ENCODE data around the gene MTPN.

The MTPN gene

GRCh38 chr7:135976312-135977006, 700 bp downstream of the MTPN start:
- H3K4me3 ChIP-seq (ENCODE audit: low read length) = peak overlapping the region; percentile 90
- no peak for DNase-seq (ENCODE audit: low read depth)
- no peak for TF ChIP-seq CTCF (conservative IDR thresholded peaks at IDR 0.05; ENCODE audit: low read length)

DNA sequence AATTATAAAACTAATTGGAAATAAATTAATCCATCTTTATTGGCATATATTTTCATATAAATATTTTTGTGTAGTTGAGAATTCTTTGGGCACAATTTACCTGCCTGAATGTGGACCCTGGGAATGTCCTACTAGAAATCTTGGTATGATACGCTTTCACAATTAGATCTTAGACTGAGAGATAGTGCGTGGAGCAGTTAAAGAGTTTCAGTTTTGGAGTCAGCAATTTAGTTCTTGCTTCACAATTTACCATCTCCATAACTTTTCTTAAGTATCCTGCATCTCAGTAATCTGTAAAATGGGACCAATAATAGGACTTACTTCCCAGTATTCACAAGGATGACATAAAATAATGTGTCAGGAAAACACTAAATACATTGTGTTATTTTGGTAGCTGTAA, 2.0 kb downstream of the MTPN start:
- no peak overlapping the region for H3K4me3 ChIP-seq (ENCODE audit: low read length)
- TF ChIP-seq CTCF (conservative IDR thresholded peaks at IDR 0.05; ENCODE audit: low read length) = no peak
- DNase-seq (ENCODE audit: low read depth) = no peak

- DNase-seq (ENCODE audit: low read depth) = no peak
- H3K4me3 ChIP-seq (ENCODE audit: low read length) = no peak overlapping the region; the same call in 1 of the 2 replicates
- TF ChIP-seq CTCF (conservative IDR thresholded peaks at IDR 0.05; ENCODE audit: low read length) = no peak
Observed at GRCh38 chr7:135974667-135975066, 2.5 kb downstream of the MTPN start.

DNA sequence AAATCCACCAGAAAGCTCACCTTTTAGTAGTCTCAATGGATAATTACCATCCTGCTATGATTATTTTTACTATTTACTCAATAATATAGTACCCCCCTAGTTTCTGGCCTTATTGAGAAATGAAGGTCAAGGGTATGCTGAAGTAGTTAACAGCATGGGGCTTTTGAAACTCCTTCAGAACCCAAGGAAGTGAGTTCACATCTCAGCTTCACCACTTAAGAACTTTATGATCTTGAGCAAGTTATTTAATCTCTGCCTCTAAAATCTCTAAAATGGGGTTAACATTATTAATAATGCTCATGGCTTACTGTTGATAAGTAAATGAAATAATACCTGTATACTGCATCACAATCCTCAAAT, 5.8 kb downstream of the MTPN start:
- DNase-seq (ENCODE audit: low read depth) = no peak
- no peak for TF ChIP-seq CTCF (conservative IDR thresholded peaks at IDR 0.05; ENCODE audit: low read length)
- H3K4me3 ChIP-seq (ENCODE audit: low read length) = no peak overlapping the region

- TF ChIP-seq CTCF (conservative IDR thresholded peaks at IDR 0.05; ENCODE audit: low read length) = no peak
- no peak overlapping the region for H3K4me3 ChIP-seq (ENCODE audit: low read length)
- DNase-seq (ENCODE audit: low read depth) = no peak
Observed at GRCh38 chr7:135970682-135971365, 6.3 kb downstream of the MTPN start.

DNA sequence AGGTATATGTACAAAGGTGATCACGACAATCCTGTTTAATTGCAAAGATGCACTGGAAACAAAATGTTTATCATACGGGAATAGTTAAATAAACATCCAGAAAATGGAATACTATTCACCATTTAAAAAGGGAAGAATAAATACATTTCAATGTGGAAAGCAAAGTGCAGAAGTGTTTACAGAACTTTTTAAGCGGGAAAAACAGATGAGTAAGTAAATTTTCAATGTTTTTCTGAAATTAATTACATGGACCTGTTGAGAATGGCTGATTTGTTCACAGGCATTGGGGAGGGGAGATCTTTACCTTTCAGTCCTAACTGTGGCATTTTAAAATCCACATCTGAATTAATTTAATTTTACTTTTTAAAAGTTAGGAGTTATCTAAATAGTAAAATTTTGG, 7.1 kb downstream of the MTPN start:
- DNase-seq (ENCODE audit: low read depth) = no peak
- TF ChIP-seq CTCF (conservative IDR thresholded peaks at IDR 0.05; ENCODE audit: low read length) = no peak
- no peak overlapping the region for H3K4me3 ChIP-seq (ENCODE audit: low read length)
